Measurements from ENCODE around the gene EVA1C. TPM values are rescaled to one million over a fixed set of nuclear protein-coding genes. Genes with fewer than 3 reads are reported as not detected.

Gene EVA1C
- total and polyA plus RNA-seq, 9 of the 15 experiments (the other 6 are each of a cell fraction or from before 2014, with no cell fraction given): 0.22 TPM; not detected in 8

- ChIA-PET CTCF (ENCODE audit: low intra/inter-chr PET ratio) (no interaction called here), POLR2A (interaction anchor here (1.0 to 2.6 kb wide), 2 partner anchors 11 to 19 kb away, joined by 3 to 7 read pairs; no protein-coding TSS in a partner anchor)
- no peaks in the 10 kb centered on the region for H3K9me1 ChIP-seq (ENCODE audit: control insufficient read depth, insufficient read depth, low read length)
- no peak overlapping the region; the same call in 1 of the 2 replicates for H3K4me2 ChIP-seq (ENCODE audit: insufficient read depth, low read length)
- H3K9ac ChIP-seq (ENCODE audit: insufficient read depth in 1 of 2, low read depth in 2 of 2, low read length in 2 of 2): no peak overlapping the region
- intact Hi-C loops (cut with micrococcal nuclease): no loop called here
- DNase-seq (ENCODE audit: extremely low read depth in 1 of 4, low spot score in 3 of 4): no peak
- no peak overlapping the region for H3K4me3 ChIP-seq
- no peaks in the 10 kb centered on the region for H3K36me3 ChIP-seq (ENCODE audit: control insufficient read depth, insufficient read depth, low read length)
- H2AFZ ChIP-seq (ENCODE audit: low read depth, low read length): peak overlapping the region; percentile 91
- no peaks in the 10 kb centered on the region for H3K27me3 ChIP-seq (ENCODE audit: control insufficient read depth in 2 of 2, insufficient read depth in 2 of 2, low read length in 2 of 2)
- BruUV-seq (replicated peaks): no TSS peak
- 41% methylated on average over 3 of the region's 3 CpGs for WGBS (ENCODE audit: insufficient coverage, low coverage, missing lambda C conversion rate)
- no peaks in the 10 kb centered on the region for H3K9me3 ChIP-seq (replicated peaks; ENCODE audit: control insufficient read depth, insufficient read depth, low read depth, low read length)
- no peaks in the 10 kb centered on the region for H3K79me2 ChIP-seq (ENCODE audit: control insufficient read depth, insufficient read depth, low read length)
- ATAC-seq: no peak
- in situ Hi-C loops (cut with MboI): no loop called here
- no peaks in the 10 kb centered on the region for H4K20me1 ChIP-seq (replicated peaks; ENCODE audit: control insufficient read depth, insufficient read depth, low read length)
- H3K4me1 ChIP-seq (replicated peaks in 1 of 2; ENCODE audit: control insufficient read depth in 2 of 2, insufficient read depth in 2 of 2, low read length in 2 of 2): peaks cover 12 to 44% of the 10 kb centered on the region in 2 experiments
- FAIRE-seq: no peak
- H3K27ac ChIP-seq (ENCODE audit: extremely low read depth, low read depth, low read length): no peak overlapping the region
- TF ChIP-seq CHD1 (IDR thresholded peaks at IDR 0.05; ENCODE audit: low read length) (no peak), ZFP91 (CRISPR knock-in tag; IDR thresholded peaks at IDR 0.05) (no peak), ZNF76 (CRISPR knock-in tag; IDR thresholded peaks at IDR 0.05; ENCODE audit: borderline replicate concordance) (no peak), THAP12 (CRISPR knock-in tag; IDR thresholded peaks at IDR 0.05) (no peak), CCAR2 (IDR thresholded peaks at IDR 0.05; ENCODE audit: low read depth, low read length) (no peak), CEBPG (CRISPR knock-in tag; IDR thresholded peaks at IDR 0.05) (no peak), CEBPG (tag; conservative IDR thresholded peaks at IDR 0.05 in 1 of 2, IDR thresholded peaks at IDR 0.05 in 1 of 2) (no peak), ARID4B (CRISPR knock-in tag; IDR thresholded peaks at IDR 0.05) (no peak), HMGN3 (IDR thresholded peaks at IDR 0.05; ENCODE audit: borderline replicate concordance, extremely low read depth, insufficient read length, low read depth, low read length) (no peak), MCM7 (IDR thresholded peaks at IDR 0.05) (no peak), ZHX1 (conservative IDR thresholded peaks at IDR 0.05; ENCODE audit: low read length) (no peak)
Measured at GRCh38 chr21:32549886-32550285, 137.4 kb downstream of the EVA1C start.
